Measurements from ENCODE around the gene RABGAP1L.

The RABGAP1L gene

GRCh38 chr1:174989536-174990220 lies 830.4 kb downstream of the RABGAP1L start:
- POLR2A ChIA-PET = interaction anchor here (1.7 kb wide), 1 partner anchor 9 kb away, joined by 7 read pairs; no protein-coding TSS in a partner anchor
- Histone ChIP-seq H3K4me3 (ENCODE audit: low read depth, low read length) (no peak overlapping the region), H3K9me3 (ENCODE audit: control insufficient read depth, insufficient read depth, low read depth, low read length) (no peaks in the 10 kb centered on the region), H3K27ac (ENCODE audit: extremely low read depth, low read depth, low read length) (no peak overlapping the region), H3K36me3 (ENCODE audit: control insufficient read depth in 2 of 2, insufficient read depth in 1 of 2, low read length in 2 of 2) (no peaks in the 10 kb centered on the region), H3K4me1 (ENCODE audit: control insufficient read depth, insufficient read depth, low read length) (peaks cover 8% of the 10 kb centered on the region; the same call in 1 of the 2 replicates)
- no peak for TF ChIP-seq ZNF571 (tag by site-specific recombination; IDR thresholded peaks at IDR 0.05)
- no peak for TF ChIP-seq ZNF513 (tag by site-specific recombination; IDR thresholded peaks at IDR 0.05)
- no peak for TF ChIP-seq ZBTB26 (tag by site-specific recombination; optimal IDR thresholded peaks at IDR 0.05)
- TF ChIP-seq BCL11A (tag by site-specific recombination; IDR thresholded peaks at IDR 0.05; ENCODE audit: low read depth) = no peak
- TF ChIP-seq ZFP69B (tag by site-specific recombination; IDR thresholded peaks at IDR 0.05) = no peak
- no peak for TF ChIP-seq ZFP3 (tag by site-specific recombination; IDR thresholded peaks at IDR 0.05; ENCODE audit: low read depth)
- CTCF ChIA-PET = interaction anchor here (0.6 to 1.2 kb wide), 2 partner anchors 107 to 157 kb away, joined by 3 read pairs; no protein-coding TSS in a partner anchor

- CTCF ChIA-PET = interaction anchor here (0.6 to 1.0 kb wide), 2 partner anchors 158 to 728 kb away, joined by 3 to 4 read pairs; no protein-coding TSS in a partner anchor
- Histone ChIP-seq H3K4me1 (ENCODE audit: control insufficient read depth, insufficient read depth, low read length) (peaks cover 8% of the 10 kb centered on the region; the same call in 1 of the 2 replicates), H3K4me3 (ENCODE audit: low read depth, low read length) (no peak overlapping the region), H3K9me3 (ENCODE audit: control insufficient read depth, insufficient read depth, low read depth, low read length) (no peaks in the 10 kb centered on the region), H3K36me3 (ENCODE audit: control insufficient read depth in 2 of 2, insufficient read depth in 1 of 2, low read length in 2 of 2) (no peaks in the 10 kb centered on the region), H3K27ac (ENCODE audit: extremely low read depth, low read depth, low read length) (no peak overlapping the region)
- POLR2A ChIA-PET = interaction anchor here (1.7 kb wide), 1 partner anchor 8 kb away, joined by 7 read pairs; no protein-coding TSS in a partner anchor
- TF ChIP-seq TCF7L2 (IDR thresholded peaks at IDR 0.05; ENCODE audit: borderline replicate concordance, low read depth, low read length) (no peak), ZNF132 (tag by site-specific recombination; IDR thresholded peaks at IDR 0.05; ENCODE audit: borderline replicate concordance) (no peak), ZNF335 (tag by site-specific recombination; conservative IDR thresholded peaks at IDR 0.05) (peak; percentile 40), ZNF416 (tag by site-specific recombination; IDR thresholded peaks at IDR 0.05) (no peak), ZNF664 (tag by site-specific recombination; IDR thresholded peaks at IDR 0.05) (0 out of 2 replicates have a peak, but pooled peaks have one; percentile 57), ZBTB17 (tag by site-specific recombination; IDR thresholded peaks at IDR 0.05) (peak; percentile 41; the same call in 1 of the 2 replicates), REPIN1 (tag by site-specific recombination; IDR thresholded peaks at IDR 0.05; ENCODE audit: low read depth) (no peak), PRDM10 (tag by site-specific recombination; IDR thresholded peaks at IDR 0.05) (no peak), ZNF311 (tag by site-specific recombination; IDR thresholded peaks at IDR 0.05; ENCODE audit: borderline replicate concordance) (no peak), SETDB1 (IDR thresholded peaks at IDR 0.05; ENCODE audit: insufficient read length, low read length) (no peak), ZNF692 (tag by site-specific recombination; IDR thresholded peaks at IDR 0.05) (0 out of 2 replicates have a peak, but pooled peaks have one; percentile 45)
Measured at GRCh38 chr1:174990382-174990999, 831.2 kb downstream of the RABGAP1L start.

Data from HEK293 (cell line).